ENCODE data around the gene MAP3K6. TPM values are rescaled to one million over a fixed set of nuclear protein-coding genes. Genes with fewer than 3 reads are reported as not detected.
"Not testable (repeated sequence)": the region's sequence is repeated elsewhere in the genome, so short reads cannot be mapped to it uniquely, and the experiment has no call there.

Gene MAP3K6, protein sequence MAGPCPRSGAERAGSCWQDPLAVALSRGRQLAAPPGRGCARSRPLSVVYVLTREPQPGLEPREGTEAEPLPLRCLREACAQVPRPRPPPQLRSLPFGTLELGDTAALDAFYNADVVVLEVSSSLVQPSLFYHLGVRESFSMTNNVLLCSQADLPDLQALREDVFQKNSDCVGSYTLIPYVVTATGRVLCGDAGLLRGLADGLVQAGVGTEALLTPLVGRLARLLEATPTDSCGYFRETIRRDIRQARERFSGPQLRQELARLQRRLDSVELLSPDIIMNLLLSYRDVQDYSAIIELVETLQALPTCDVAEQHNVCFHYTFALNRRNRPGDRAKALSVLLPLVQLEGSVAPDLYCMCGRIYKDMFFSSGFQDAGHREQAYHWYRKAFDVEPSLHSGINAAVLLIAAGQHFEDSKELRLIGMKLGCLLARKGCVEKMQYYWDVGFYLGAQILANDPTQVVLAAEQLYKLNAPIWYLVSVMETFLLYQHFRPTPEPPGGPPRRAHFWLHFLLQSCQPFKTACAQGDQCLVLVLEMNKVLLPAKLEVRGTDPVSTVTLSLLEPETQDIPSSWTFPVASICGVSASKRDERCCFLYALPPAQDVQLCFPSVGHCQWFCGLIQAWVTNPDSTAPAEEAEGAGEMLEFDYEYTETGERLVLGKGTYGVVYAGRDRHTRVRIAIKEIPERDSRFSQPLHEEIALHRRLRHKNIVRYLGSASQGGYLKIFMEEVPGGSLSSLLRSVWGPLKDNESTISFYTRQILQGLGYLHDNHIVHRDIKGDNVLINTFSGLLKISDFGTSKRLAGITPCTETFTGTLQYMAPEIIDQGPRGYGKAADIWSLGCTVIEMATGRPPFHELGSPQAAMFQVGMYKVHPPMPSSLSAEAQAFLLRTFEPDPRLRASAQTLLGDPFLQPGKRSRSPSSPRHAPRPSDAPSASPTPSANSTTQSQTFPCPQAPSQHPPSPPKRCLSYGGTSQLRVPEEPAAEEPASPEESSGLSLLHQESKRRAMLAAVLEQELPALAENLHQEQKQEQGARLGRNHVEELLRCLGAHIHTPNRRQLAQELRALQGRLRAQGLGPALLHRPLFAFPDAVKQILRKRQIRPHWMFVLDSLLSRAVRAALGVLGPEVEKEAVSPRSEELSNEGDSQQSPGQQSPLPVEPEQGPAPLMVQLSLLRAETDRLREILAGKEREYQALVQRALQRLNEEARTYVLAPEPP (N-terminal part only)
- total RNA-seq (2014; rRNA removed; shearing (Covaris generic)), result 4.2 and 6.7 TPM in 2 replicates

- DNase-seq (ENCODE audit: low spot score), result peak; percentile 74
Observed at GRCh38 chr1:27366411-27367159, at the start of gene MAP3K6. TSS of gene MAP3K6 (minus strand) at chr1:27366961. CDS start at chr1:27366597, 364 bp downstream.

GRCh38 chr1:27414091-27414490 is 47.3 kb upstream of the MAP3K6 start:
- no peak for DNase-seq (ENCODE audit: low spot score)

DNA sequence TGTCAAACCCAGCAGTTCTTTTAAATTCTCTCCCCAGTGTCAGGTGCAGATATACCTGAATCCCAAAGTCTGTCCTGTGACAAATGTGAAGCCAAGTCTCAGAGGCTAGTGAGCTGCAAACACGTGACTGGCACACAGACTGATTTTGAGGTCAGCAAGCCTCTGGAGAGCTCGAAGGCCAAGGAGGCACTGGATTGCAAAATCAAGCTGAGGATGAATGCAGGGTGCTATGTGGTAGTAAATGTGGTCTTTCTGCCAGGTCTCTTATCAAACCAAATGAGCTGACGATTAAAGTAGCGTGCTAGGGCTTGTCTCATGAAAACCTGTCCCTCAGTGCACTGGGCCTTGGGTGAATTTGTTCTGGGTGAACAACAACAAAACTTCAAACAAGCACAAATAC is 46.2 kb upstream of the MAP3K6 start:
- DNase-seq (ENCODE audit: low spot score), result no peak

DNA sequence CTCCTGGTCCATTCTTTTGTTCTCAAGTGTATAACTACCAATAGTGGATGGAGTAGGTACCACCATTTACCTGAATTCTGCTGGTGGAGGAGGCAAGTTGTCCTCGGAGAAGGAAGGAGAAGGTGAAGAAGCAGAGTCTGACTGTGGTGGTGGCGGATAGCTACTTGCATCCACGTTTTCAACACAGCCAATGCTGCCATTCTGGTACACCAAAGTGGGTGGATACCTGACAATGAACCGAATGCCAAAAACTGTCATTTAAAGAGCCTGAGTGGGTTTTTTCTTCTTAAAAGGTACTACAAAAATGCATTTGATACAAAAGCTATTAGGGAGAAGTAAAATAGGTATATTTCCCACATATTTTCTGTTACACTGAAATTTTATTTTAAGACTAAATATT is 45.7 kb upstream of the MAP3K6 start:
- DNase-seq (ENCODE audit: low spot score), result no peak

- DNase-seq (ENCODE audit: low spot score), result no peak
Observed at GRCh38 chr1:27410709-27411108, 43.9 kb upstream of the MAP3K6 start.

DNA sequence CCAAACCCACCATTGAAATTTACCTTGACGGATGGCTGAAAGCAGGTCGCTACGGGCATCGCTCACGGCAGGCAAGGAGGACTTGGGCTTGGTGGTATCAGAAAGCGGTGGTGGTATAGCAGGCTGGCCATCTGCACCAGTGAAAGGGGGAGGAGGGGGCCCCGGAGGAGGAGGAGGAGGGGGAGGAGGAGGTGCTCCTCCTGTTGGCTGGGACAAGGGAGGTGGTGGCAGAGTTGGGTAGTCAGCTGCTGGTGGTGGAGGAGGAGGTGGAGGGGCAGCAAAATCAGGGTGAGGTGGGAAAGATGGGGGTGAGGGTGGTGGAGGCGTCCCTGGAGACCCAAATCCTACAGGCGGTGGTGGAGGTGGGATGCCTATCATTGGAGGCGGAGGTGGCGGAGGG is 42.9 kb upstream of the MAP3K6 start:
- no peak for DNase-seq (ENCODE audit: low spot score)

GRCh38 chr1:27408151-27408550 is 41.4 kb upstream of the MAP3K6 start:
- DNase-seq (ENCODE audit: low spot score), result no peak

GRCh38 chr1:27406791-27407190 is 40.0 kb upstream of the MAP3K6 start:
- DNase-seq (ENCODE audit: low spot score), result not testable (repeated sequence)

DNA sequence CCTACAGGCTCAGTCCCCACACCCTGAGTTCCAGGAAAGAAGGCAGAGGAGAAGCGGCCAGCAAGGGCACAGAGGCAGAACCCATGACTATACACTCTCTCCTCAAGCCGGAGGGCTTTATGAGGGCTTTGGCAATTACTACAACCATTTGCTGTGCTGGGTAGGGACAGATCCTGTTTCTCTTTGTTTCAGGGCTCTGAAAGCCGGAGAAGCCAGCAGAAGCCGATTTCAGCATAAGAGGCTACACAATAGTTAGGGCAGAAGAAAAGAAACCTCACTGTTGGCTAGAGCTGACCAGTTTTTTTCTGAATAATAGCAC is 39.6 kb upstream of the MAP3K6 start:
- DNase-seq (ENCODE audit: low spot score), result no peak

GRCh38 chr1:27405598-27406361 is 39.0 kb upstream of the MAP3K6 start:
- not testable (repeated sequence) for DNase-seq (ENCODE audit: low spot score)

GRCh38 chr1:27405074-27405473 is 38.3 kb upstream of the MAP3K6 start:
- no peak for DNase-seq (ENCODE audit: low spot score)

DNA sequence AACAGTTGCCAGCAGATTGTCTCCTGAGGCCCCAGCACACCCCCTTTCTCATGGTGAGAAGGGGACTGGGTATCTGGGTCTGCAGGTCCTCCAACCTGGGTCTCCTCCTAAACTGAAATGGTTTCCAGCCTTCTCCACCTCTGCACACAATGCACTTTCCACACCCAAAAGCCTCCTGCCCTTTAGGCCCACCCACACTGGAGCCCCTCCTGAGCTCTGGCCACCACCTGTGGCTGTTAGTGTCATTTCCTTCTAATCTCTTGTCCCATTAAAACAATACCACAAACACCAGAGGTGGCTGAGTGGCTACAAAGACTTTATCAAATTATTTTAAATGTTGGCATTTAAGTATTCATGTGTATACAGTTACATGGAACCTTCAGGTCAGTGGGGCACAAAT is 37.2 kb upstream of the MAP3K6 start:
- DNase-seq (ENCODE audit: low spot score), result no peak

DNA sequence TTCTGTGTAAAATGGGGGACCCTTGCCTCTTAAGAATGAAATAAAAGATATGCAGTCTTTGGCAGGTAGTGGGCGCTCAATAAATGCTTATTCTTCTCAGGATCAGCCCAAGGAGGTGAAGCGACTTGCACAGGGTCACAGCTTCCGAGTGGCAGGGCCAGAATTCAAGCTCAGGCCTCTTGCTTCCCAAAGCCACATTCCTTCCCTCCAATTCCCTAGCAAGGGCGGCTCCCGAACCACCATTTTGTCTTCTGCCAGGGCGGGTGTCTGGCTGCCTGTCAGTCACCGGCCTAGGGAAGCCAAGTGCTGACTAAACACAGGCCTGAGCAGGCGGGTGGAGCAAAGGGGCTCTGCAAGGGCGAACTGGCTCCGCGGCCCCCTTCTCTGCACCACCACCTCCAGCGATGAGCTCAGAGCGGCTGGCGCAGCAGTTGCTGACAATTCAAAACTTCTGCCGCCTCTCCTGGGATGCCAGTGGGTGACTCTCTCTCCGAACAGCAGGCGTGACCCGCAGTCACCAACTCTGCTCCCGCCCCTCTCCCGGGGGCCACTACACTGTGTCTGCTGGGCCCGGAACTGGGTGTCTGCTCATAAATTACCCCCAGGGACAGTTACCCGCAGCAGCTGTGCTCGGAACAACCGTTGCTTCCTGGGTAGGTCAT is 36.4 kb upstream of the MAP3K6 start:
- no peak for DNase-seq (ENCODE audit: low spot score)

DNA sequence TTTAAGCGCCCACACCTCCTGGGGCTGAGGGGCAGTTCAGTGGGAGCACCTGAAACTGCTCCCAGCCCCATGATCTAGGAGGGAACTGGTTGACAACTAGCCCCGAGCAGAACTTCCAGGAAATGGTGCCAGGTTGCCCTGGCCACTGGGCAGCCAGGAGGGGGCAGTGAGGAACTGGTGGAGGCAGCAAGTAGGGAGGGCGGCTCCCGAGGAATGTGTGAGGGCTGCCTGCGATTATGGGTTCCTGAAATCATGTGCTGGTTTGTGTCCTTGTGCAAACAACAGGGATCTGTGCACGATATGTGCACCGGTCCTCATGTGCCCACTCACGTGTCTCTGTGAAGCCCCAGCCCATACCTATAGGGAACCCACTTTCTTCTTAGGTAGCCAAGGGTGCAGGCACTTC is 35.6 kb upstream of the MAP3K6 start:
- no peak for DNase-seq (ENCODE audit: low spot score)

GRCh38 chr1:27400963-27401341 is 34.2 kb upstream of the MAP3K6 start:
- no peak for DNase-seq (ENCODE audit: low spot score)

GRCh38 chr1:27400082-27400962 is 33.6 kb upstream of the MAP3K6 start:
- no peak for DNase-seq (ENCODE audit: low spot score)

- DNase-seq (ENCODE audit: low spot score), result no peak
Observed at GRCh38 chr1:27399251-27400025, 32.7 kb upstream of the MAP3K6 start.

- no peak for DNase-seq (ENCODE audit: low spot score)
Observed at GRCh38 chr1:27398405-27399149, 31.8 kb upstream of the MAP3K6 start.
